NCI-H187 treated with DMSO at 0.1 percent for 48 hours (cell line): ENCODE data around the gene SH3GLB2.
"Not testable (repeated sequence)": the region's sequence is repeated elsewhere in the genome, so short reads cannot be mapped to it uniquely, and the experiment has no call there.

Experiments used
- DNase-seq: peaks from one replicate; lab custom pipeline; 2025; lab: John Stamatoyannopoulos, UW

SH3GLB2 gene

DNA sequence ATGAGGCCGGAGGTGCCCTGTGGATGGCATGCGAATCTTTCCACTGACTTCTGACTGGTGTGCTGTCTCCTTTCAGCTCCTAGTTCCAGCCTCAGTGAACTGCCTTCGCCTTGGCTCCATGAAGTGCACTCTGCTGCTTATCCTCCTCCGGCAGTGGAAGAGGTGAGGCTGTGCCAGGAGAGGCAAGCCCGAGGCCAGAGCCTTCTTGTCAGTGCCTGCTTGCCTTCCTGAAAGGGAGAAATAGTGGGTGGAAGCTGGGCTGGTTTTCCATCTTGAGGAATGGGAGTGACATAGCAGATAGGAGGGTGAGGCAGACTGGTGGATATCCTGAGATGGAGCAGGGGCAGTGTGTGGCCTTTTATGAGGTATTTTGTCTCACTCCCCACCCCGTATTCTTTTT, 29.7 kb downstream of the SH3GLB2 start:
- no peak for DNase-seq

- no peak for DNase-seq
Observed at GRCh38 chr9:128995791-128996190, 32.3 kb downstream of the SH3GLB2 start.

GRCh38 chr9:128992995-128993394, 35.1 kb downstream of the SH3GLB2 start:
- DNase-seq = no peak

DNA sequence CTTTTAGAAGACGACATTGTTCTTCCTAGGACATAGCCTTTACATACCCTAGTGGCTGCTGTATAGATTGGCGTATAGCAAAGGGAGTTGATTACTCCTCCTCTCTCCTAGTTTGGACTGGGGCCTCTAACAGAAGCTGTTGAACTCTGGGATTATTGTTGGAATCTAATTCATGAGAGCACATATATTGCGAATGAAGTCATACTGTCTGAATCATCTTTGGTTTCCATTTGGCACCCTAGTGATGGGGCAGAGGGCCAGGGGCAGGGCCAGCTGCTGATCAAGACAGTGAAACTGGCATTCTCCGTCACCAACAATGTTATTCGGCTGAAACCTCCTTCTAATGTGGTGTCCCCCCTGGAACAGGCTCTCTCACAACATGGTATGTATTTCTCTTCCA, 40.3 kb downstream of the SH3GLB2 start:
- no peak for DNase-seq

DNA sequence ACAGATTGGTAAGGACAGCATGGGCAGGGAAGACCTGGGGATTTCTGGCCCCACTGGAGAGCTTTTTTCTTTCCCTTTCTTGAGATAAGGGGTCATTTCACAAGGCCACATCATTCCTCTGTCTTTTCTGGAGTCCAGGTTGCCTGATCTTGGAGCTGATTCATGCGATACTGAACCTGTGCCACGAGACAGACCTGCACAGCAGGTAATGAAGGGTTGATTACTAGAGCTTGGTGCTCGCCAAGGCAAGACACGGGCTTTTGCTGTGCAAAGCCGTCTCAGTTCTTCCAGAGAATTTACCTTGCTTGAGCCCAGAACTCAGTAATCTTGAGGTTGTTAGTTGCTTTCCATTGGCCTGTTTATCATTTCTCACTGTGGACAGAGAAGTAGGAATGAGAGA, 41.5 kb downstream of the SH3GLB2 start:
- no peak for DNase-seq

- DNase-seq = no peak
Observed at GRCh38 chr9:128983536-128983935, 44.6 kb downstream of the SH3GLB2 start.

DNA sequence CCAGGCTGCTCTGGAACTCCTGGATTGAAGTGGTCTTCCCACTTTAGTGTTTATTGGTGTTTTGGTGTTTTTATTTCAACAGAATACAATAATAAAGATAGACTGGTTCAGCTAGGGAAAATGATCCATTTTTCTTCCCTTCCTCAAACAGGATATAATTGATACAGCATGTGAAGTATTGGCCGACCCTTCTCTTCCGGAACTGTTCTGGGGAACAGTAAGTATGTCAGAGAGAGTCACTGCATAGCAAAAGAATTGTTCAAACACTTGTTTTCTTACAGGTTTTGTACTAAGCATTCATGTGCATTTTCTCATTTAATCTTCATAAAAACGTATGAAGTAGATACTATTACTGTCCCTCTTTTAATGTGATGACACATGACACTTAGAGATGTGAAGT, 49.0 kb downstream of the SH3GLB2 start:
- no peak for DNase-seq

DNA sequence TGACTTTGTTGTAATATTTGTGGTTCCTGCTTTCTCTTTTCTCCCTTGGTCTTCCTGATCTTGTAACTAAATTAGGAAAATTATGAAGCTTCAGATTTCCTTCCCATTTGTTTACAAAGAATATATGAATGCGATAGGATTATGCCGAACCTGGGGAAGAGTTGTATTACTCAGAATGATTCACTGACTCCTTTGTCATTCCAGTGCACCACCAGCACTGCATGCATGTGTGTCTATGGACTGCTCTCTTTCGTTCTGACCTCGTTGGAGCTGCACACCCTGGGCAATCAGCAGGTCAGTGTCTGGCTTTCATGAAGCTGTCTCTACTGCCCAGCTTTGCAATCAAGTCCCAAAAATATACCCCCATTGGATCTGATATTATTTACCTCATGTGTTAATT, 55.2 kb downstream of the SH3GLB2 start:
- DNase-seq = no peak

DNA sequence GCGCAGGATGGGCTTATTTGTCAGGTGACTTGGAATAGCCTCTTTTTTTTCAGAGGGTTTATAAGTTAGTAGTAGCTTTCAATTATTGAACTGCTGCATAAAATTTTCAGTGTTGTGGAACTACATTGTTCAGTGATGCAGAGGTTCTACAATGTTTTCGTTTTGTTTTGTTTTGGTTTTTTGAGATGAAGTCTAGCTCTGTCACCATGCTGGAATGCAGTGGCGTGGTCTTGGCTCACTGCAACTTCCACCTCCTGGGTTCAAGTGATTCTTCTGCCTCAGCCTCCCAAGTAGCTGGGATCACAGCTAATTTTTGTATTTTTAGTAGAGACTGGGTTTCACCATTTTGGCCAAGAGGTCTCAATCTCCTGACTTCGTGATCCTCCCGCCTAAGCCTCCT, 58.6 kb downstream of the SH3GLB2 start:
- no peak for DNase-seq

DNA sequence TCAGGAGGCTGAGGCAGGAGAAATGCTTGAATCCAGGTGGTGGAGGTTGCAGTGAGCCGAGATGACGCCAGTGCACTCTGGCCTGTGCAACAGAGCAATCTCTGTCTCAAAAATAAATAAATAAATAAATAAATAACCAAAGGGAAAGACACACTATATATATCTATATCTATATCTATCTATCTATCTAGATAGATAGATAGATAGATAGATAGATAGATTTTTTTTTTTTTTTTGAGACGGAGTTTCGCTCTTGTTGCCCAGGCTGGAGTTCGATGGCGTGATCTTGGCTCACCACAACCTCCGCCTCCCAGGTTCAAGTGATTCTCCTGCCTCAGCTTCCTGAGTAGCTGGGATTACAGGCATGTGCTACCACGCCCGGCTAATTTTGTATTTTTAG, 66.7 kb downstream of the SH3GLB2 start:
- DNase-seq = not testable (repeated sequence)
